ENCODE data around the gene AVEN.

The AVEN gene

DNA sequence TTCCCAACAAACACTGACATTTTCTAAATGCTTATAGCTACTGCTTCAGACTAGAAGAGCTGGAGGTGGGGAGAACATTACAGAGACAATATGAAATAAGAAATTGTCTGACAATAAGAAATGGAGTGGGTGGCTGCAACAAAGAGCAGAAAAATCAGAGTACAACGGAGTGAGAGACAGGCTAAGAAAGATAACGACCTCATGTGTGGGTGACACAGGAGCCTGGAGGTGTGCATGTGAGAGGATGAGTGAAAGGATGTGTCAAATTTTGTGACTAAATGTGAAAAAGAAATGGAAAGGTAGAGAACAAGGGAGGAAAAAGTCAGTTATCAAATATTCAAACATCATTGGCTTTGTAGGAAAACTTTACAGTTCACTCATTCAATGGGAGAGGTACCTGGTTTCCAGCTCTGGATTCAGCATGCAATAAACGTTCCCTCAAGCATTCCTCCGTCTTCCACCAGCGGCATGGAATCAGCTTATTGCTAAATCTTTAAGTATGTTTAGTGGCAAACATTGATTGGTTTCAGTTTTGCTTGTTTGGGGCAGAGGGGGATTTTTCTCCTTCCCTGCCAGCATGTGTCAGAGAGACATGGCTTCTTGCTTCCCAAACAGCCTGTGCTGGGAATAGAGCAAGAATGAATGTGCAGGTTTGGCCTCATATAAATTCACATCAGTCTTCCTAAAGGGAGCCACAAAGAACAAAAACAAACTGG is 174.5 kb downstream of the AVEN start:
- Histone ChIP-seq H3K27ac (no peak overlapping the region), H3K36me3 (peaks cover 3% of the 10 kb centered on the region; the same call in 1 of the 2 replicates), H3K27me3 (ENCODE audit: insufficient read depth, low read depth, severe bottlenecking) (no peaks in the 10 kb centered on the region), H3K4me3 (ENCODE audit: low read depth, low read length) (no peak overlapping the region), H3K9me3 (ENCODE audit: severe bottlenecking) (no peaks in the 10 kb centered on the region)
- no peak for DNase-seq
- TF ChIP-seq, protein P1, sequence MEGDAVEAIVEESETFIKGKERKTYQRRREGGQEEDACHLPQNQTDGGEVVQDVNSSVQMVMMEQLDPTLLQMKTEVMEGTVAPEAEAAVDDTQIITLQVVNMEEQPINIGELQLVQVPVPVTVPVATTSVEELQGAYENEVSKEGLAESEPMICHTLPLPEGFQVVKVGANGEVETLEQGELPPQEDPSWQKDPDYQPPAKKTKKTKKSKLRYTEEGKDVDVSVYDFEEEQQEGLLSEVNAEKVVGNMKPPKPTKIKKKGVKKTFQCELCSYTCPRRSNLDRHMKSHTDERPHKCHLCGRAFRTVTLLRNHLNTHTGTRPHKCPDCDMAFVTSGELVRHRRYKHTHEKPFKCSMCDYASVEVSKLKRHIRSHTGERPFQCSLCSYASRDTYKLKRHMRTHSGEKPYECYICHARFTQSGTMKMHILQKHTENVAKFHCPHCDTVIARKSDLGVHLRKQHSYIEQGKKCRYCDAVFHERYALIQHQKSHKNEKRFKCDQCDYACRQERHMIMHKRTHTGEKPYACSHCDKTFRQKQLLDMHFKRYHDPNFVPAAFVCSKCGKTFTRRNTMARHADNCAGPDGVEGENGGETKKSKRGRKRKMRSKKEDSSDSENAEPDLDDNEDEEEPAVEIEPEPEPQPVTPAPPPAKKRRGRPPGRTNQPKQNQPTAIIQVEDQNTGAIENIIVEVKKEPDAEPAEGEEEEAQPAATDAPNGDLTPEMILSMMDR (IDR thresholded peaks at IDR 0.05; ENCODE audit: low read depth, low read length), result no peak

DNA sequence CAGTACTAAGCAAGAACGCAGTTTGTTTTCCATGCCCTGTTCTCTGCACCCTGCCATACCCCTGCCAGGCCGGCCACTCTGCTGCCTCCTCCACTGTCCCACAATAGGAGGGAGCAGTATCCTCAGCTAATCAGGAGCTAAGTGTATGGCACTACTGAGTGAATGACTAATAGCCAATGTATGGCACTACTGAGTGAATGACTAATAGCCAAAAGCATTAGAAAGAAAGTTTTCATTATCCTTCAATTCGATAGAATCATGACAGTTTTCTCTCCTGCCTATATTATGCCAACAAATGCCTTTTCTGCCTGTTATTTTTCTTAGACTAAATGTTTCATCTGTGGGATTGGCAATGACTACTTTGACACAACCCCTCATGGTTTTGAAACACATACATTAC is 178.2 kb downstream of the AVEN start:
- no peaks in the 10 kb centered on the region for H3K27me3 ChIP-seq (ENCODE audit: insufficient read depth, low read depth, severe bottlenecking)
- H3K27ac ChIP-seq, result no peak overlapping the region
- no peaks in the 10 kb centered on the region for H3K9me3 ChIP-seq (ENCODE audit: severe bottlenecking)
- TF ChIP-seq, protein P1 (IDR thresholded peaks at IDR 0.05; ENCODE audit: low read depth, low read length), result no peak
- no peaks in the 10 kb centered on the region; the same call in 1 of the 2 replicates for H3K36me3 ChIP-seq
- no peak overlapping the region for H3K4me3 ChIP-seq (ENCODE audit: low read depth, low read length)
- DNase-seq, result no peak

DNA sequence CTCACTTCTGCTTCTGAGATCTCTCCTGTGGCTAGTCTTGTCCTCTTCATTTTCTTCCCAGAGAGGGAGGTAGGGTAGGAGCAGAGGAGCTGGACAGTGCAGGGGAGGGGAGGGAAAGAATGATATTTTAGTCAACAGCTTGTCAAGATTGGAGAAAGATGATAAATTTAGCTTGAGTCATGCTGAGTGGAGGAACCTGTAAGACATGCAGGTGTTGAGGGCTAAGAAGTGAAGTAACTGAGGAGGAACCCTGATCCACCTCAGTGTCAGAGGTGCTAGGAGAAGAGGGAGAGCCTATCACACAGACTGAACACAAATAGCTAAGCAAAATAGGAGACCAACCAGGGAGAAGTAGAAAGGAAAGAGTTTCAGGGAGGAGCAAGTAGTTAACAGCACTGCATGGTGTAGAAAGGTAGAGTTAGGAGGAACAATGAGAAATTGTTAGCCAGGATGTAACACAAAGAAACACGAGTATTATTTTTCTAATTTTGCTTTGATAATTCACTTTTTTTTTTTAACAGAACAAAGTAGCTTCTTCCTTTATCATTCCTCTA is 178.9 kb downstream of the AVEN start:
- Histone ChIP-seq H3K9me3 (ENCODE audit: severe bottlenecking) (no peaks in the 10 kb centered on the region), H3K4me3 (ENCODE audit: low read depth, low read length) (no peak overlapping the region)
- no peak for DNase-seq

DNA sequence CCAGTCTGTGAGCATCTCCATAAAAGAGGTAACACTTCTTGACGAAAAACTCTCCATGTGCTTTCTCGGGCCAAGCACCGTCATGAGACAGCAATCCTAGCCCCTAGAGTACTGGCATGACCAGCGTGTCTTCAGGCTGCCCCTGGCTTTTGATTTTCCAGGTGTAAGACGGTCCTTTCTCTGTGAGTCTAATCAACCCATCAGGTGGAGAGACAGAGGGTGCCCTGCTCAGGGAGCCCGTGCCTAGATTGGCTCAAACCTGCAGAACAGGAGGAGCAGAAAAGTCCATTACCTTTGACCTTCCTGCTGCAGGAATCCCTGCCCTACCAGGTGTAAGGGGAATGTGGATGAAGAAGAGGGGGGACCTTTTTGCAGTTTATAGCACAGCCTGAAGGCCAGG is 180.2 kb downstream of the AVEN start:
- DNase-seq, result no peak
- Histone ChIP-seq H3K4me3 (ENCODE audit: low read depth, low read length) (no peak overlapping the region), H3K36me3 (no peaks in the 10 kb centered on the region), H3K9me3 (ENCODE audit: severe bottlenecking) (no peaks in the 10 kb centered on the region), H3K27me3 (ENCODE audit: insufficient read depth, low read depth, severe bottlenecking) (no peaks in the 10 kb centered on the region), H3K27ac (no peak overlapping the region)
- TF ChIP-seq, protein P1 (IDR thresholded peaks at IDR 0.05; ENCODE audit: low read depth, low read length), result no peak

More for the DNA sequence above, 178.9 kb downstream of the AVEN start:
- Histone ChIP-seq H3K27me3 (ENCODE audit: insufficient read depth, low read depth, severe bottlenecking) (no peaks in the 10 kb centered on the region), H3K36me3 (no peaks in the 10 kb centered on the region), H3K27ac (no peak overlapping the region)
- TF ChIP-seq, protein P1 (IDR thresholded peaks at IDR 0.05; ENCODE audit: low read depth, low read length), result no peak

DNA sequence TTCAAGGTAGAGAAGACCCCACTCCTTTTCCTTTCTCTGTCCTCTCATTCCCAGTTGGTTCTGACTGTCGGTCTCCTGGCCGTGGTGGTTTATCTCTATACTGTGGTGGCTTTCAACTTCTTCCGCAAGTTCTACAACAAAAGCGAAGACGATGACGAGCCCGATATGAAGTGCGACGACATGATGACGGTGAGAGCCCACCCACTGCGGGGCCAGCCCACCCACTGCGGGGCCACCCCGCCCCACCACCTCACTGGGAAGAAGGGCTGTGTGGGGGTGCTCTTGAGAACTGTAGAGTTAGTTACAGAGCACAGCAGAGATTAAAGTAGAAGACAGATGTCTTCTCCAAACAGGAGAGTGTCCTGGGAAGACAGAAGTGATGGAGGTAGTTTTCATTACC is 181.3 kb downstream of the AVEN start:
- Histone ChIP-seq H3K4me3 (ENCODE audit: low read depth, low read length) (no peak overlapping the region), H3K36me3 (no peaks in the 10 kb centered on the region), H3K9me3 (ENCODE audit: severe bottlenecking) (no peaks in the 10 kb centered on the region), H3K27ac (no peak overlapping the region), H3K27me3 (ENCODE audit: insufficient read depth, low read depth, severe bottlenecking) (no peaks in the 10 kb centered on the region)
- TF ChIP-seq, protein P1 (IDR thresholded peaks at IDR 0.05; ENCODE audit: low read depth, low read length), result no peak
- no peak for DNase-seq

Measured in WERI-Rb-1 (cell line).